HG03469 (cell line): Measurements from ENCODE around the gene FAM168B.
"Not testable (repeated sequence)": the region's sequence is repeated elsewhere in the genome, so short reads cannot be mapped to it uniquely, and the experiment has no call there.

Source experiments
- ATAC-seq: cut with Tn5 transposase; IDR thresholded peaks from one replicate; pipeline ENCODE4 v1.9.1; 2021; ENCODE audit warnings: mild to moderate bottlenecking, moderate library complexity, moderate number of reproducible peaks; ENCODE audit not compliant: unreplicated experiment

The FAM168B gene

GRCh38 chr2:131093006-131093695 lies at the start of gene FAM168B:
FAM168B (minus strand) TSS chr2:131093460; CDS start chr2:131082646, 10,814 bp downstream.
- peak; percentile 65 for ATAC-seq

GRCh38 chr2:131142849-131143248 lies 49.6 kb upstream of the FAM168B start:
- ATAC-seq, result no peak

DNA sequence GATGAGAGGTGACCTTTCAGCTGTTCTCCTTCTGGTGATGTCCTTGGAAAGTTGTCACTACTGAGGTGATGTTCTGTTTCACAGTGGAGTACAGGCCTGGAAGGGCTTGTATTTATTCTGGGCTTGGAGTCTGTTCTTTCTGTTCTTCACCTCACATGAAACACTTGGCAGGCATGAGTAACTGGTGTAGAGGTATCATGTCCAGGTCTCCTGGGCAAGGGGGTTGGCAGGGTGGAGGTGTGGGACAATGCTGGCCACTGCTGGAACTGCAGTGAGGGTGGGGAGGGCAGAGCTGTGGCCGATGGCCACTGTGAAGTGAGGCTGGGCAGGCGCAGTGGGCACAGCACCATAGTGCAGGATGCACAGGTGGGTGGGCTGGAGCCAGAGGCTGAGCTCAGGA lies 47.3 kb upstream of the FAM168B start:
- no peak for ATAC-seq

GRCh38 chr2:131132729-131133128 lies 39.5 kb upstream of the FAM168B start:
- ATAC-seq, result no peak

DNA sequence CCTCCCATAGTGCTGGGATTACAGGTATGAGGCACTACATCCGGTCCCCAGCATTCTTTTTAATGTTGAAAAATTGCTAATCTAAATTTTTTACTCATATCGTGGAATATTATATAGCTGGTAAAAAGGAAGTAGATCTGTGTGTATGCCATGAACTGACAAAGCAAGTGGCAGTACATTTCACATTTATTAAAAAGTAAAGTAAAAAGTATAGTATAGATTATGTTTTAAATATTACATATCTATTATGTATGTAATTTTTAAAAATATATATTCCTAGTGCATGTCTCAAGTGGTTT lies 37.0 kb upstream of the FAM168B start:
- ATAC-seq, result no peak

- no peak for ATAC-seq
These were observed 34.7 kb upstream of the FAM168B start for GRCh38 chr2:131127981-131128380.

DNA sequence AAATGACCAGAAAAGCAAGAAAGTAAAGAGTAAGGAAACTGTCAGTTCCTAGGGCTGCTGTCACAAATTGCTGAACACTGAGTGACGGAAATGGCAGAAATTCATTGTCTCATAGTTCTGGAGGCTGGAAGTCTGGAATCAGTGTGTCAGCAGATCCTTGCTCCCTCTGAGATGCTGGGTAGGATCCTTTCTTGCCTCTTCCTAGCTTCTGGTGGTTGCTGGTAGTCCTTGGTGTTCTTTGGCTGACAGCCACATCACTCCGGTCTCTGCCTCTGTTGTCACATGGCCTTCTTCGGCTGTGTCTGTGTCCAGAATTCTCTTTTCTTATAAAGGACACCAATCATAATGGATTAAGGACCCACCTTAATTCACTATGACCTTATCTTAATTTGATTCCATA lies 33.8 kb upstream of the FAM168B start:
- ATAC-seq, result no peak

DNA sequence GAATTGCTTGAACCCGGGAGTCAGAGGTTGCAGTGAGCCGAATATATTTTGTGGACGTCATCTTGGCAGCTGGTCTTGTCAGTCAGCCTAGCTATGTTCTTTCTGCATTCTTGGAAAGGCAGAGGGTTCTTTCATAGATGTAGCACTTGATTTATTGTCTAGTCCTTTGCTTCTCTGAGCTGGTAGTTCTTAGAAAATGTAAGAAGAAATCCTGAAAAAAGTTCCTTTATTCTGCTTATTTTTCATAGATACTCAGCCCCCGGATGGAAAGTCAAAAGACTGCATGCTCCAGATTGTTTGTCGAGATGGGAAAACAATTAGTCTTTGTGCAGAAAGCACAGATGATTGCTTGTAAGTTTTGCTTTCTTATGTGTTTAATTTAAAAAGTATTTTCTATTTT lies 33.2 kb upstream of the FAM168B start:
- ATAC-seq, result no peak

GRCh38 chr2:131125195-131125757 lies 32.0 kb upstream of the FAM168B start:
- no peak for ATAC-seq

- no peak for ATAC-seq
These were observed 29.9 kb upstream of the FAM168B start for GRCh38 chr2:131123192-131123591.

GRCh38 chr2:131122496-131122895 lies 29.2 kb upstream of the FAM168B start:
- ATAC-seq, result no peak

DNA sequence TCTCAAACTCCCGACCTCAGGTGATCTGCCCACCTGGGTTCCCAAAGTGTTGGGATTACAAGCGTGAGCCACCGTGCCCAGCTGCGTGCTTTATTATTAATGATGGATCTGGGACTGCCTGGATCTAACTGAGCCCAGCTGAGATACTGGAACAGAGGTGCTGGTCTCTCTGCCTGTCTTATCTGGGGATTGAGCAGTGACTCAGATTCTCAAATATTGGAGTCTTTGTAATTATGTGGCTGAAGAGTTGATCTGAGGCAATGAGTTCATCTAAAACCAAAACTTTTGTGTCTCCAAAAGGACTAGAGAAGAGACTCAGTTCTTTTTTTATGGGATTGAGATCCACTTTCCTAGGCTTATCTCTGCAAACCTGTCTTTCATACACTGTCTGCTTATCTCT lies 28.2 kb upstream of the FAM168B start:
- ATAC-seq, result no peak

- no peak for ATAC-seq
These were observed 27.6 kb upstream of the FAM168B start for GRCh38 chr2:131120815-131121317.

- no peak for ATAC-seq
These were observed 22.5 kb upstream of the FAM168B start for GRCh38 chr2:131115752-131116151.

DNA sequence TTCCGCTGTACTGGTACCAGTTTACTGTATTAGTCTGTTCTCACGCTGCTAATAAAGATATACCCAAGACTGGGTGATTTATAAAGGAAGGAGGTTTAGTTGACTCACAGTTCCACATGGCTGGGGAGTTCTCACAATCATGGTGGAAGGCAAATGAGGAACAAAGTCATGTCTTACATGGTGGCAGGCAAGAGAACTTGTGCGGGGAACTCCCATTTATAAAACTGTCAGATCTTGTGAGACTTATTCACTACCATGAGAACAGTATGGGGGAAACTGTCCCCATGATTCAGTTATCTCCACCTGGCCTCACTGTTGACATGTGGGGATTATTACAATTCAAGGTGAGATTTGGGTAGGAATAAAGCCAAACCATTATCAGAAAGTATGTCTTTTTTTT lies 21.7 kb upstream of the FAM168B start:
- ATAC-seq, result not testable (repeated sequence)

- ATAC-seq, result no peak
These were observed 20.4 kb upstream of the FAM168B start for GRCh38 chr2:131113566-131114227.

GRCh38 chr2:131112529-131112928 lies 19.3 kb upstream of the FAM168B start:
- no peak for ATAC-seq

- ATAC-seq, result no peak
These were observed 12.9 kb upstream of the FAM168B start for GRCh38 chr2:131105950-131106801.

DNA sequence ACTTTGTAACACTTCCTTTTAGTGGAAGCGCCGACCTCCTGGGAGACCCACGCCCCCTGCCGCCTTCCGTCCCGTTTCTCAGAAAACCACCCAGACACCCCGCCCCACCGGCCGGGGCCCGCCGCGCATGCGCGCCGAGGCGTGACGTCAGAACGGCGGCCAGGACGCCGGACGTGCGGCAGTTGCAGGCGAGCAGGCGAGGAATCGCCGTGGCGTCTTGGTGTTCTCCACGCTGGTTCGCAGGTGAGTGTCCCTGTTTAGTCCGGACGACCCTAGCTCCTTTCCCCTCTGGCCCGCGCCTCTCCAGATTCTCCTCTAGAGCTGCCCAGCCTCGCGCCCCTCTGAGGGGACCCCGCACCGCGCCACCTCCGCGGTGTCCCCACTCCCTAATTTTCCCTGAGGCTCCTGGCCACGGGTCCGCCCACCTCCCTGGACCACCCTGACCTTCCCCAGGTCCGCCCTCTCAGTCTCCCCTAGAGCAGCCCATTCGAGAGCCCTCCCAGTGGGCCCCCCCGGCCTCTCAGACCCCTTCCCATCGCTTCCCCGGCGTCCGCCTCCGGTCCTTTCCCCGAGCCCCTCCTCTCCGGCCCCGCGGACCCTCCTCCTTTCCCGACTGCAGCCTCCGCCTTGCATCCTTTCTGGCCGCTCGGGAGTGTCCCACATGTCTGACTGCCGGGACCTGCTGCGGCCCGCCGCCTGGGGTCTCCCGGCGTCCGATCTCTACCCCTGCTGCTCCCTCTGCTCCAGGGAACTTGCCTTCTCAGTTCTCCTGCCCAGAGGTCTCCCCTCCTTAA lies 12.1 kb upstream of the FAM168B start, which contains the start of gene PLEKHB2:
Gene PLEKHB2 (plus strand): TSS at position 181 of the 794 bp plus-strand sequence. CDS start 15,606 bp downstream, outside the sequence.
- peak; percentile 67 for ATAC-seq

DNA sequence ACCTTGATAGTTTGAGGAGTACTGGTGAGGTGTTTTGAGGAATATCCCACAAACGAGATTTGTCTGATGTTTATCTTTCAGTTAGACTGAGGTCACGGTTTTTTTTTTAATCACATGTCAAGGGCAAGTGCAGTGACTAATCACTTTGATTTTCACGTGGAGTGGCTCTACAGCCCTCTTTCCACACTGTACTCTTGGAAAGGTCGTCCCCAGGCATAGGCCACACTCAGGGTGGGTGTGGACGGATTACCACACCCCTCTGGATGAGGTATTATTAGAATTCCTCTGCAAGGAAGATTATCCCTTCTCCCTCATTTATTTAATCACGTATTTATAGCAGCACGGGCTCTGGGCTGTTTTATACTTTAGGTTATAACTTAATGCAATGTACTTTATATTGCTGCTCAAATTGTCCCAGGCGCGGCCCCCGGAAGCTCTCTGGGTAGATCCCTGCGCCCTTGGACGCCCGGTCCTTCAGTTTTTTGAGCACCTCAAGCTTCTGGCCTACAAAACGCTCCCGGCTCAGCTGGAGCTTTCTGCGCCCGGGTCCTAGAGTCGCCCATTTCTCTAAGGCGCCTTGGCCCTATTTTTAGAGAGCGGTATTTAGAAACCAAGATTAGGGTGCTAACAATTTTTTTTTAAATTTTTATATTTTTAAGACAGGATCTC lies 11.4 kb upstream of the FAM168B start:
- peak; percentile 34 for ATAC-seq
